NCI-H748 (cell line): ENCODE measurements around the gene NDE1.
"Not testable (repeated sequence)": the region's sequence is repeated elsewhere in the genome, so short reads cannot be mapped to it uniquely, and the experiment has no call there.

ENCODE experiments used
- DNase-seq: peaks from one replicate; lab custom pipeline; 2025; ENCODE audit not compliant: unreplicated experiment; lab: John Stamatoyannopoulos, UW

NDE1 gene, protein sequence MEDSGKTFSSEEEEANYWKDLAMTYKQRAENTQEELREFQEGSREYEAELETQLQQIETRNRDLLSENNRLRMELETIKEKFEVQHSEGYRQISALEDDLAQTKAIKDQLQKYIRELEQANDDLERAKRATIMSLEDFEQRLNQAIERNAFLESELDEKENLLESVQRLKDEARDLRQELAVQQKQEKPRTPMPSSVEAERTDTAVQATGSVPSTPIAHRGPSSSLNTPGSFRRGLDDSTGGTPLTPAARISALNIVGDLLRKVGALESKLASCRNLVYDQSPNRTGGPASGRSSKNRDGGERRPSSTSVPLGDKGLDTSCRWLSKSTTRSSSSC

GRCh38 chr16:15650019-15650697, at the start of gene NDE1:
NDE1 (plus strand) TSS chr16:15650245; CDS start chr16:15664779, 14,534 bp downstream.
- peak; percentile 92 for DNase-seq

DNA sequence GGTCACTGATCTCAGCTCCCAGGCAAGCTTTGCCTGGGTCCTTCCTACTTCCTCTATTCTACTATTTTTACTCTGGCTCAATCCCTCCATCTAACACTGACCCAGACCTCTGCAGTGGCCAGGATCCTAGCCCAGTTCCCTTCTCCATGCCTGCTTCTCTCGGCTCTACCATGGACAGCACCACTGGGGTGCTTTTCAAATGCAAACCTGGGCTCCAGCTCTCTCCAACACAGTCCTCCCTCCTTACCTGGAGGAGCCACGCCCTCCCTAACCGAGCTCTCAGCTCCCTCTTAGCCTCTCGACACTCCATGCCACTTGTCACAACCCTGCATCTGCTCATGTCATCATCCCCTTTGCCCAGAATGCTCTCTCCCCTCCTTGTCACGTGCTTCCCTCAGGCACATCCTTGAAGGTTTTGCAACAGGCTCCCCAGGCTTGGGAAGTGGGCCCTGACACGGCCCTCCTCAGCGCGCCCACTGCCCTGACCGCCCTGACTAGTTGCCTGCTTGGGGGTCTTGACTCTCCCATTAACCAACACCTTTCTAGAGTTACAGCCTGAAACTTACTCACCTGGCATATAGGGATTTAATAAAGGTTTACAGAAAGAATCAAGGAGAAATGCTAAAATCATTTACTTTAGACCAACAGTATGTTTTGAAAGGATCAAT, 48.7 kb upstream of the NDE1 start:
- no peak for DNase-seq

- DNase-seq: no peak
These were observed 47.6 kb upstream of the NDE1 start for GRCh38 chr16:15602285-15603044.

GRCh38 chr16:15604460-15605440, 45.3 kb upstream of the NDE1 start:
- no peak for DNase-seq

- peak; percentile 50 for DNase-seq
These were observed 44.1 kb upstream of the NDE1 start for GRCh38 chr16:15605839-15606517.

DNA sequence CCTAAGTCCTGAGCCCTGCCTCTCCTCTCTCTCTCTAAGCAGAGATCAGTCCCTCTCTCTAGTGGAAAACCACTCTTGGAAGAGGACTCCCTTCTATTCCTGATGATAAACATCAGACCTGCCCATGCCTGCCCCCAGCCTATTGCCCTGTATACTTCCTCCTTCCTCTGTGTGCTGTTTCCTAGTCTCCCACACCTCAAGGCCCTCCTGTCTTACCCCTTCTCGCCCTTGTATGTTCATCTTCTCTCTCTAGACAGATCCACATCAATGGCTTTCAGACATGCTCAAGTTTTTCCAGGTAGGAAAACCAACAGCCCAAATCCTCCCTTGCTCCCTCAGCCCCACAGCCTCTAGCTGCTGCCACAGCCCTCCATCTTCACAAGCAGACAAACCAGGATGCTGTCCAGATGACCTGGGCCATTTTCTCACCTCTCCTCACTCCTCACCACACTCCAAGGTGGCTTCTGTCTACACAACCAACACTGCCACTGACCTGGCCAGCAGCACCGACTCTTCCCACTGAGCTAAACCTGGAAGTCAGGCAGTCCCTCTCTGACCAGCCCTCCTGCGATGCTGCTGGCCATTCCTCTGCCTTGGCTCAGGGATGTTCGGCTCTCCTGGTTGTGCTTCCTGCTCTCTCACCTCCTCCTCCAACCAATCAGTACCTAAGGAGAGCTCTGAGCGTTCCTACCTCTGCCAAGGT, 43.4 kb upstream of the NDE1 start:
- no peak for DNase-seq

GRCh38 chr16:15607221-15607699, 42.8 kb upstream of the NDE1 start:
- not testable (repeated sequence) for DNase-seq

GRCh38 chr16:15607700-15608396, 42.2 kb upstream of the NDE1 start:
- DNase-seq: no peak

DNA sequence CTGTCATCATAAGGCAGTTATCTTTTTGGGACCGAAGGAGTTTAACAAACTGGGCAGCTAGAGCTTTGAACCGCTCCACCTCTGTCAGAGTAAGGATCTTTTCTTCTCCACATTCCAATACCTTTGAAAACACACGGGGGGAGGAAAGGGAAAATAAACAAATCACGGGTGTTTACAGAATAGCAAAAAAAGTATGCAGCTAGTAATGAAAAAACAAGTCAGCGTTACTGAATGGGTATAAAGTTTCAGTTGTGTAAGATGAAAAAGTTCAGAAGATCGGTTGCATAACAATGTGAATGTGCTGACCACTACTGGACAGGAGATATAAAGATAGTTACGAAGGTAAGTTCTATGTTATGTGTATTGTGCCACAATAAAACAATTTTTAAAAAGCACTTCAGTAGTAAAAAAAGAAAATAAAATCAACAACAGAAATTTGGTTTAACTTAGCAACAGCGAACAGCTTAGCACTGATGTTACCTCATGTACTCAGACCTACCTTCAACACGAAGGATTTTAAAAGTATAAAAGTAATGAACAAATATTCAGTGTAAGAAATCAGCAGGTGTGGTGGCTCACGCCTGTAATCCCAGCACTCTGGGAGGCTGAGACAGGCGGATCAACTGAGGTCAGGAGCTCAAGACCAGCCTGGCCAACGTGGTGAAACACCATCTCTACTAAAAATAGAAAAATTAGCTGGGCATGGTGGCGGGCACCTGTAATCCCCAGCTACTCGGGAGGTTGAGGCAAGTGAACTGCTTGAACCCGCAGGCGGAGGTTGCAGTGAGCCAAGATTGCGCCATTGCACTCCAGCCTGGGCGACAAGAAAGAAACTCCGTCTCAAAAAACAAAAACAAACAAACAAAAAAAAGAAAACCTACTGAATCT, 41.4 kb upstream of the NDE1 start:
- no peak for DNase-seq

GRCh38 chr16:15609286-15609649, 40.8 kb upstream of the NDE1 start:
- DNase-seq: no peak

DNA sequence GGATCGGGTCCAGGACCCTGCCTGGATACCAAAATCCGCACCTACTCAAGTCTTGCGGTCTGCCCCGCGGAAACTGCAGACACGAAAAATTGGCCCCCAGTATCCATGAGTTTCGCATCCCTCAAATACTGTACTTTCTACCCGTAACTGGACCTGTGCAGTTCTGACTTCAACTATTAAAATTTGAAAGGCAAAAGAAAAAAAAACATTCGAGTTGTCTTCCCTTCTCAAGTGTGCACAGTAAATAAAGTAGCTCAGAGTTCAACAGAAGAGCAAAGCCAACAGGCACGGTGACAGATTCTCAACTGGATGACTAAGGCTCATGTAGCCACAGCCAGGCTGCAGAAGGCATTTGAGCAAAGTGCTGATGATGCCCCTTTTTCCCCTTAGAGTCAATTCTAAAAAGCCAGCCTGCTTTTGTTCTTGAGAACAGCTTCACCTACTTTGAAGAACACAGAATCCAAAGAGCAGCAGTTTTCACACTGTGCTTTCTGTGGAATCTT, 39.6 kb upstream of the NDE1 start:
- no peak for DNase-seq

- no peak for DNase-seq
These were observed 38.4 kb upstream of the NDE1 start for GRCh38 chr16:15611610-15612009.

- no peak for DNase-seq
These were observed 36.4 kb upstream of the NDE1 start for GRCh38 chr16:15613676-15614075.

DNA sequence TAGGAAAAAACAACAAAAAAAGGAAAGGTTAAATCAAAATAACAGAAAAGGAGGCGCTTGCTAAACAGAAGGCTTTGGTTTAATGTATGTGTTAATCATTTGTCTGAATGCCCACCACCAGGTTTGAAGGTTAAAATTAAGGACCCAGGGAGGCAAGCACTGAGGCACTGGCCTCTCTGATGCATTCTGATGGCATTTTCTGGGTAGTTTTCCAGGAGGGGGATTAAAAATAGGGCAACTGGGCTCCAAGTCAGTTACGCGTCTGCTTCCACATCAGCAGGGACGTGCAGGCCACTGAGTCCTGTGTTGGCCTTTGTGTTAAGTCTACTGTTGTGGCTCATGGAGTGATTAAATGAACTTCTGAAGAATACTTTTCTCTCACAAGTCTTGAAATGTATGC, 34.0 kb upstream of the NDE1 start:
- DNase-seq: no peak

- no peak for DNase-seq
These were observed 33.4 kb upstream of the NDE1 start for GRCh38 chr16:15616475-15617165.

- DNase-seq: no peak
These were observed 32.1 kb upstream of the NDE1 start for GRCh38 chr16:15617901-15618300.

GRCh38 chr16:15618392-15618791, 31.7 kb upstream of the NDE1 start:
- no peak for DNase-seq
